Suppressor macrophage treated with lipopolysaccharide for 4 hours (primary cell): ENCODE results near the gene TTLL10.
"Not testable (repeated sequence)": the region's sequence is repeated elsewhere in the genome, so short reads cannot be mapped to it uniquely, and the experiment has no call there.

ENCODE experiments used
- DNase-seq: peaks from one replicate; pipeline ENCODE4 v3.0.0-alpha.2; 2020

Gene TTLL10

DNA sequence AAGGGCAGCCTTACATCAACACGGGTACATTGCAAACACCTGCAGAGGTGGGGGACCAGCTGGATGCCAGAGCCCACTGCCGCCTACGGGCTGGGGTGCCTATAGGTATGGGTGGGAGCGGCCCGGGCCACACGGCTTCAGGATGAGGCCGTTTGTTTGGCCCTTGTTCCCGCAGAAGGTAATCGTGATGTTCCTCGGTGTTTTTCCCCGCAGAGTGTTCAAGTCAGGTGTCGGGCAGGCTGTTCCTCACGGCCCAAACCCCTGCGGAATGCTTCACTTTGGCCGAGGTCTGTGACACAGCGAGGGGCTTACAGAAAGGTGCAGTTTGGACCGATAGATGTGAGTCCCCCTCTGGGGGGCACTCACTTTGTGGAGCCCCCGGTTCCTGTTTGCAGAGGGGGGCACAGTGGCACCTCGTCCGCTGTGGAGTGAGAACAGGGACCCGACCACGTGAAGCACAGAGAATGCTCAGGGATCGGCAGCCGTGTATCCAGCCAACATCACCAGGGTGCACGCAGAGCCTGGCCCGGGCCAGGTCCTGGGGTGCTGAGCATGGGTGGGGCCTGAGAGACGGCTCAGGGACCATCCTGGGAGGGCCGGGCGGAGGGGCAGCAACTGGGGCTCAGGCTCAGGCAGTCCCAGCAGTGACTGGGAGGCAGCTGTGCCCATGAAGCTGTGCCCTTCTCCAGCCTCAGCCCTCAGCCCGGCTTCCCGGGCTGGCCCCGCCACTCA lies 453 bp upstream of the TTLL10 start:
- no peak for DNase-seq

- DNase-seq, result no peak
These were observed 1.8 kb downstream of the TTLL10 start for GRCh38 chr1:1175221-1176062.

- DNase-seq, result not testable (repeated sequence)
These were observed 2.5 kb downstream of the TTLL10 start for GRCh38 chr1:1176063-1176761.

DNA sequence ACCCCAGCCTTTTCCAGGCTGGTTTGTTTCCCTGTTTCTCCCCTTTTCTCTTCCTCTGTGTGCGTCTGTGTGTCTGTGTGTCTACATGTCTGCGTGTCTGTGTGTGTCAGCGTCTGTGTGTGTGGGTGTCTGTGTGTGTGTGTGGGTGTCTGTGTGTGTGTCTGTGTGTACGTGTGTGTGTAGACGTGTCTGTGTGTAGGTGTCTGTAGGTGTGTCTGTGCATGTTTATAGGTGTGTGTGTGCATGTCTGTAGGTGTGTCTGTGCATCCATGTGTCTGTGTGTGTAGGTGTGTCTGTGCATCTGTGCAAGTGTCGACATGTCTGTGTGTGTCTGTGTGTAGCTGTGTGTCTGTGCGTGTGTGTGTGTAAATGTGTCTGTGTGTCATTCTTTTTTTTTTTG lies 3.3 kb downstream of the TTLL10 start:
- DNase-seq, result no peak

DNA sequence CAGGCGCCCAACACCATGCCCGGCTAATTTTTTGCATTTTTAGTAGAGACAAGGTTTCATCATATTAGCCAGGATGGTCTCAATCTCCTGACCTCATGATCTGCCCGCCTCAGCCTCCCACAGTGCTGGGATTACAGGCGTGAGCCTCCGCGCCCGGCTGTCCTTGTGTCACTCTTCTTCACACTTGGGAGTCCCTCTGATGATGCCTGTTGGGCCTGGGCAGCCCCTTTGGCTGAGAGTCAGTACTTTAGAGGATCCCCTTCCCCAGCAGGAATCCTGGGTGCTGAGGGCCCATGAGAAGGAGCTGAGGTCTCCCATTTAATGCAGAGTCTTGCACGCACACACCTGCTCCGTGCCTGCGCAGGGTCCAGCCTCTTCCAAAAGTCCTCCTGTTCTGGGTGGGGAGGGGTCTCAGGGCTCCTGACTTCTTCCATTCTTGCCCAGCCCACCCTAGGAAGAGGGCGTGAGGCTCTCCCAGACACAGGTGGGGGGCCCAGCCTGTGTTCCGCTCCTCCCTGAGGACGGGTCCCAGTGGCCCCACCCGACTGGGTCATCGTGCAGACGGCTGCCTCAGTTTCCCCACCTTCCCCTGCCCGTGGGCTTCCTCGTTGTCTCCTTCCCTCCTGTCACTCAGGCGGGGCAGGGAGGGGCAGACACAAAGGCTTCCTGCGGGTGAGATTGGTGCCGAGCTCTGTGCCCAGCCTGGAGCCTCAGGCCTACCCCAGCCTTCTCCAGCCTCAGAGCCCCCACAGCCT lies 3.9 kb downstream of the TTLL10 start:
- DNase-seq, result no peak

DNA sequence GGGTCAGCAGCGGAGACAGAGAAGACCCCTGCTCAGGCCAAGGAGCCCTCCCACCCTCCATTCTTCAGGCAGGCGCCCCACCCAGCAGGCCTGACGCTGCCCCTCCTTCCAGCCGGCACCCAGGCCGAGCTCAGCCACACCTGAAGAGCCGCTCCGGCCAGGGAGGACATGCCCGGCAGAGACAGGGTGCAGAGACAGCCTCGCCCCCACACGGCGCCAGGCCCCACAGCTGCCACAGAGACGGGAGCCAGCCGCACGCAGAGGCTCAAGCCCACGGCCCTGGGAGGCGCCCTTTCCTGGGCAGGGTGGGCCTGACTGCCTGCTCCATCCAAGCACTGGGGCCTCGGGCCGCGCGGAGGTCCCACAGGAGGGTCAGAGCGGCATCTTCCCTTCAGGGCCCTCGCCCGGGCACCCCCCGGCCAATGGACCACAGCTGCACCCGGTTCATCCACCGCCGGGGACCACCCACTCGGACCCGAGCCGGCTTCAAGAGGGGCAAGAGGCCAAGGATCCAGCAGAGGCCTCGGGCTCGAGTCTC lies 5.2 kb downstream of the TTLL10 start:
- no peak for DNase-seq

DNA sequence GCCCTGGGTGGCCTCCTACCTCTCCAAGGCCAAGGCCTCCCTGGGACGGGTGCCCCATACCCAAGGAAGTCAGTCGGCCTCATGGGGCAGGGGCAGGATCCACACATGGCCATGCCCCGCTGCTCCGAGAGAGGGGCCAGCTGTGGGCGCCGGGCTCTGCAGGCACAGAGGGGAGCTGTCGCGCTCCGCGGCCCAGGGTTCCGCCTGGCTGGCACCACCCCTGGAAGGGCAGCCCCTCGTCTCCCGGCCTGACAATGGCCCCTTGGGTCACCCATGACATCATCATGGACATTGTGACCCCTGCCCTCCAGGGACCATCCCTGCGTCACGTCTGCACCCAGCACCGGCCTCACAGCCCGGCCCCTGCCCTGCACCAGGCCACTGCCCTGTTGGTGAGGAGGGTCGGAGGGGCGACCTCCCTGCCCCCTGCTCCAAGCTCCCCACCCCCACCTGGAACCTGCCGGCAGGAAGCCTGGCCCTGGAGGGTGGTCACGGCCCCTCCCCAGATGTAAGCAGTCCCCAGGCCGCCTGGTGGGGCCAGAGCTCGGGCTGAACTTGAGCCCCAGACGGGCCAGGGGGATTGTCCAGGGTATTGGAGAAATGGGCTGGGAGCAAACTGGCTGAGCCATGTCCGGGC lies 5.8 kb downstream of the TTLL10 start:
- DNase-seq, result no peak

DNA sequence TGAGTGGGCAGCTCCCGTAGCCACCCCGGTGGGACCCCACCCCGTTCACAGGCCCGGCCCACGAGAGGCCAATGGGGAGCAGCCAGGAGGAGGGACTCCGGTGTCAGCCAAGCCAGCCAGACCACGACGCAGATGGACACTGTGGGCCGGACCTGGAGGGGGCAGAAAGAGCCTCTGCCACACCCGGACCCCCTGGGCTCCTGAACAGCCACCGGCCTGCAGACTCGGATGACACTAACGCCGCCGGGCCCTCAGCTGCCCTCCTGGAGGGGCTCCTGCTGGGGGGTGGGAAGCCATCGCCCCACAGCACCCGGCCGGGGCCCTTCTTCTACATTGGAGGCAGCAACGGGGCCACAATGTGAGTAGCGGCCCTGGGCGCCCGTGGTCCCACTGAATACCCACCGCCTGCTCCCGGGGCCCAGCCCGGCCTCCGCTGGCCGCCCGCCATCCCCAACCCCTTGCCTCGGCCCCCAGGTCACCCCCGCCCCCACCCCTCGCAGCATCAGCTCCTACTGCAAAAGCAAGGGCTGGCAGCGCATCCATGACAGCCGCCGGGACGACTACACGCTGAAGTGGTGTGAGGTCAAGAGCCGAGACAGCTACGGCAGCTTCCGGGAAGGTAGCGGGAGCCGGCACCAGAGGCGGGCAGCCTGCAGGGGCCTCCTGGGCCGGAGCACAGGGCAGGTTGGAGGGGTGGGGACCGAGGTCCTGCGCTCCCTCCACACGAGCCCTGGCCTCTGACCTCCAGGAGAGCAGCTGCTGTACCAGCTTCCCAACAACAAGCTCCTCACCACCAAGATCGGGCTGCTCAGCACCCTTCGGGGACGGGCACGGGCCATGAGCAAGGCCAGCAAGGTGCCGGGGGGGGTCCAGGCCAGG lies 6.5 kb downstream of the TTLL10 start:
- no peak for DNase-seq

DNA sequence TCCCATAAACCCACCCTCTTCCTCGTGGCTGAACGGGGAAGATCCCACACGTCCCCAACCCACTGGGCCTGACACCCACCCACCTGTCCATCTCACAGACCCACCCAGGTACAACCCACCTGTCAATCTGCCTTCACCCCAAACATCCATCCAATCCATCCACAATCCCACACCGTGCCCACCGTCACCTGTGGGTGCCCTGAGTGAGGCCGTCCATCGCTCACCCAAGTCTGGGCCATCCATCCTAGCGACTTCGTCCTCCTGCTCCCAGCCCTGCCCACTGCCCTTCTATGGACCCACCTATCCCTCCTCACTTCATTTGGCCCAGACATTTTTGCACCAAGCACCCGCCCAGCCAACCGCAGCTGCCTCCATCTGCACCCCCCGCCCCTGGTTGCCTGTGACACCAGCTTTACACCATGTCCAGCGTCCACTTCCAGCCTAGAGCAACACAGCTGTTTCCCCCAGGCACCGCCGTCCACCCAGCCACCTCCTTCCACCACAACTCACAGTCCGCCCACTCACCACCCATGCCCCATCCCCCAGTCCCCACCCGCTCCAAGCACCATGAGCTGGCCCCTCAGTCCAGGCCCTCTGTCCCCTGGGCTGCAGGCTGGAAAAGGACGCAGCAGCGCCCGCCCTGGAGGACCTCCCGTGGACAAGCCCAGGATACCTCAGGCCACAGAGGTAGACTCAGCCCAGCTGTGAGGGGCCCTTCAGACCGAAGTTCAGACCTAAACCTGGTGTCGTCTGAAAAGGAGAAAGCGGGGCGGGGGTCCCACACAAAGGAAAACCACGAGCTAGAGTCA lies 7.7 kb downstream of the TTLL10 start:
- no peak for DNase-seq

DNA sequence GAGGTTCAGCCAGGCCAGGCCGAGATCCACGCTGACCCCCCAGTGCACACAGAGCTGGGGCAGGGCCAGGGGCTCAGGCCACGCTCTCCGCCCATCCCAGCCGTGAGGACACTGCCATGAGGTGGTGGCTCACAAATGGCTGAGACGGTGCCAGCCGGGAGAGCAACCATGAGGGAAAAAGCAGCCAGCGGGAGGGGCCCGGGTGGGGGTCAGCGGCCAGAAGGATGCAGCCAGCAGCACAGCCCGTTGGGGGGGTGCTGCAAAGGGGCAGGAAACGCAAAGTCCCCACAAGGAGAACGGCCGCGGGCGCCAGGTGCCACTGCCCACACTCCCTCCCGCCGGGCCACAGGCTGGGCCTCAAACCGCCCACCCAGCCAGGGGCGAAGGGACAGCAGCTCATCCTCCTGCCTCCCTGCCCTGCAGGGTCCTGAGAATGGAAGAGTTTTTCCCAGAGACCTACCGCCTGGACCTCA lies 8.3 kb downstream of the TTLL10 start:
- no peak for DNase-seq

- DNase-seq, result no peak
These were observed 9.0 kb downstream of the TTLL10 start for GRCh38 chr1:1182491-1183220.

DNA sequence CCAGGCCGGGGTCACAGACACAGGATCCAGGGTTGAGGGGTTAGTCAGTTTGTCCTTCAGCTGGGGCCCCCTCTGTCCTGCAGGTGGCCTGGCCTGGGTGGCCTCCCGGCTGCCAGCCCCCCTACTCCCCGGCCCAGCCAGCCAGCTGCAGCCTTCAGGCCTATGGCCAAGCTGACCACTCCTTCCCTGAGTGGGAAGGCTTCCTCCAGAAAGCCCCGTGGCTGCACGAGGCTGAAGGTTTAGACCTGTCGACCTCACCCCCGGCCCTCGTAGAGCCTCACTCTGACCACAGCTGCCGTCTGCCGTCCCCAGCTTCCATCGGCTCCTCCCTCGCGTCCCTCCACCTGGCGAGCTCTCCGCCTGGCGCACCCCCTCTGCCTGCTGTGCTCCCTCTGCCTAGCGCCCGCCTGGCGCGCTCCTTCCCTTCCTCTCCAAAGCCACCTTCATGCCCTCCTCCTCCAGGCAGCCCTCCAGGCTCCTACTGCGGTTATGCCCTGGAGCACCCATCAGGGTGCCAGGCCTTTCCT lies 9.6 kb downstream of the TTLL10 start:
- DNase-seq, result no peak

DNA sequence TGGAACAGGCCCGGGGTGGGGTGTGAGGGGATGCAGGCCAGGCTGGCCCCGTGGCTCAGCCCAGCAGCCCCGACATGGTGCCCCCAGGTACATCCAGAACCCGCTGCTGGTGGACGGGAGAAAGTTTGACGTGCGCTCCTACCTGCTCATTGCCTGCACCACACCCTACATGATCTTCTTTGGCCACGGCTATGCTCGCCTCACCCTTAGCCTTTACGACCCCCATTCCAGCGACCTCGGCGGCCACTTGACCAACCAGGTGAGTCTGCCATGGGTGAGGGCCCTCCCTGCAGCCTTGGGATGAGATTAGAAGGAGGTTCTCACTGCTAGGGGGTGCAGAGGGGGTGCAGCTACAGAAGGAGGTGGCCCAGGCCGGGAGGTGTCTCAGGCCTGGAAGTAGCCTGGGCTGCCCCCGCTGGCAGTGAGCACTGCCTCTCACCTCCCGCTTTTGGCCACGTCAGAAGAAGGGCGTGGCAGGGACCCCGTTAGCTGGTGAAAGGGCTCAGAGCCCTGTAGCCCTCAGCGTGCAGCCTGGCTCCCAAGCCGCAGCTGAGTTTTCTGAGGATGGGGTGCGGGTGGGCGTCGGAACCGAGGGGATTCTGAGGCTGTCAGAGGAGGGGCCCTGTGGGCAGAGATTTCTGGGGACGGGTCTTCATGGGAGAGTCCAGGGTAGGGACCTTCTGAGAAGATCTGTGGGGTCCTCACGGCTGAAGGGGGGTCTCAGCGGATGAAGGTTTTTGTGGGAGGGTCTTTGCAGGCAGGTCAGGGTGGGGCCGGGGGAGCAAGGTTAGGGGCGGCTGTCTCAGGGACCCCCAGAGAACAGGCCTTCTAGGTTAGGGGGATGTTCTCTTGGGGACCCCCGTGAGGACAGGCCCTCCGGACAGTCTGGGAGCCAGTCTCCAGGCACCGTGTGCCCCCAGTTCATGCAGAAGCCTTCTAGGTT lies 10.4 kb downstream of the TTLL10 start:
- DNase-seq, result no peak

DNA sequence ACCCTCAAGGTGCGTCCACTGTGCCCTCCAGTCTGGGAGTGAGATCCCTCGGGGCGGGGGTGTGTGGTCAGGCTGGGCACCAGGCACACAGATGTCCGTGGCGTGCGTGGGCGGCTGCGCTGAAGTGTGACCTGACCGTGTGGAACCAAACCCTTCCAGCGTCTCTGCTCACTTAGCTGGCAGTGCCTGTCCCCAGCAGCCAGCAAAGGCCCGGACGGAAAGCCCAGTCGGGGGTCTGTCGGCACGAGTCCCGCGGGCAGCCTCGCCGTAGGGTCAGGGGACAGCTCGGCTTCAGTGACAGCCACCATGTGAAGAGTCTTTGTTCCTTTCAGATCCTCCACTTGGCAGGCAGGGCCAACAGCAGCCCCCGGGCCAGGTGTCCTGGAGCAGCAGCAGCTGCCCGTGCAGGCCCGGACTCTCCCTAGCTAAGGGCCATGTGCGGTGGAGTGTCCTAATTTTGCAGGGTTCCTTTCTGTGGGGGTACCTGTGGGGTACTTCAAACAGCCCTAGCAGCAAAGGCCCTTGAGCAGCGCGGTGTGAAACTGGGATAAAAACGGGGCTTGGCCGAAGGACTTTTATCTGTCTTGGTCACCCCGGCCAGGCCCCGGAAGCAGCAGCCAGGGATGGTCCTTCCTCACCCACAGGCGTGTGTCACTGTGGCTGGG lies 11.6 kb downstream of the TTLL10 start:
- no peak for DNase-seq

- DNase-seq, result no peak
These were observed 14.3 kb downstream of the TTLL10 start for GRCh38 chr1:1187938-1188337.

- peak; percentile 73 for DNase-seq
These were observed 15.4 kb downstream of the TTLL10 start for GRCh38 chr1:1189111-1189510.

DNA sequence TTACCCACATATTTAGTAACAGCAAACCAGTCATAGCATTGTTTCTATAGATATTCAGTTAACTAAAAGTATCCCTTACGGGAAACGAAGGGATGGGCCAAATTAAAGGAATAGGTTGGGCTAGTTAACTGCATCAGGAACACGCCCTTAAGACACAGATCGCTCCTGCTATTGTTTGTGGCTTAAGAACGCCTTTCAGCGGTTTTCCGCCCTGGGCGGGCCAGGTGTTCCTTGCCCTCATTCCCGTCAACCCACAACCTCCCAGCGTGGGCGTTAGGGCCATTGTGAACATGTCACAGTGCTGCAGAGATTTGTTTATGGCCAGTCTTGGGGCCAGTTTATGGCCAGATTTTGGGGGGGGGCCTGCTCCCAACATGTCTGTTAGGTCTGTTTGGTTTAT lies 18.1 kb downstream of the TTLL10 start:
- no peak for DNase-seq
